ENCODE results near the gene HNRNPC.
"Not testable (repeated sequence)": the region's sequence is repeated elsewhere in the genome, so short reads cannot be mapped to it uniquely, and the experiment has no call there.

HNRNPC gene

DNA sequence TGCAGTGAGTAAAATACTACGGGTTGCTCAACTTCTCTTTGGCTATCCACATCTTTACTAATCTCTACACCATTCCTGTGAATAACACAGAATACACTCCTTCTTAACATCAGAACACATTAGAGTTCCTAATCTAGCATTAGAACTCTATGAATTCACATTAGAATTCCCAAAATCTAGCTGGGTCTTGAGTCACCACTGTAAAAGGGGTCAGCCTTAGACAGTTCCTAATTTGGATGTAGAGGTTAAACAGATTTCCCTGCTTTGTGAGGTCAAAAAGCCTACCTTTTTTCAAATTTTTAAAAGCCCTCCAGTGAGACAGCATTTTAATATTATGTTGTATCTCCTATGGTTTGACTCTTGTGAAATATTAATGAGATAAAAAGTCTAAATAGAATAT lies 7.4 kb downstream of the HNRNPC start:
- no peak for TF ChIP-seq CTCF (IDR thresholded peaks at IDR 0.05; ENCODE audit: low read depth, low read length, missing control alignments)
- DNase-seq (ENCODE audit: low read depth): no peak
- no peak overlapping the region for H3K4me3 ChIP-seq (ENCODE audit: low read depth, low read length)
- in situ Hi-C loops (cut with HindIII; ENCODE audit: low sequenced_read_pairs): no loop called here

DNA sequence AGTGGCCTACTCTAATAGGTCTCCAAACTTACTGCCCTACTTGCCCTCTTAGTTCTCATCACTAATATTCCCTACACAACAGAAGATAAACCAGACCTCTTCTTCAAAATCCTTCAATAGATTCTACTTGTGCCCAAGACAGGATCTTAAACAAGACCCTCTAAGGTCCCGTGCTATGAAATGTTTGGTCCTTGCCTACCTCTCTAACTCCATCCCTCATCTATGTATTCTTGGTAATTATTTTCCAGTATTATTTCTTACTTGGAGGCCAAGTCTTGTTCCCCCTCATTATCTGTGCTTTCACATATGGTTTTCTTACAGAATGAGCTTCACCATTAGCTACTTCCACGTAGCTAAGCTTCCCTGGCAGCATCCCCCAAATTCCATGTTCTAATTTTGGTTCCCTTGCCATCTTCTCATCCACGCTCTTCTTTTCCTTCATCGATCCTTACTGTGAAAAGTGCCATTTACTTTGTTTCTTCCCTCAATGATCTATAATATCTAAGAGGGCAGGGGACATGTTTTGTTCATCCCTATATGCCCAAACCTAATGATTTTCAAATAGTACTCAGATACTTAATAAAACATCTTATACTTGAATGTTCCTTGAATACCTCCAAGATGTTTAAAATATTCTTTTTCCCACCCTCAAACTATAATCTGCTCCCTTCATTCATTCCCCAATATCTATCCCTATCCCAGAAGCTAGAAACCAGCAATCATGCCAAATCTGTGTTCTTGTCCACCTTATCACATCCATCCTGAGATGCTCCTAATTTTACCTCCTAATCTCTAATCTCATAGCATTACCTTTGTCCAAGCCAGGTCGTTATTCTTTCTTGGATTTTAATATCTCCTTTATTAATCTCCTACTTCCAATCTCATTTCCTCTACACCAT lies 10.1 kb downstream of the HNRNPC start:
- no peak for TF ChIP-seq CTCF (IDR thresholded peaks at IDR 0.05; ENCODE audit: low read depth, low read length, missing control alignments)
- in situ Hi-C loops (cut with HindIII; ENCODE audit: low sequenced_read_pairs): no loop called here
- DNase-seq (ENCODE audit: low read depth): no peak
- no peak overlapping the region for H3K4me3 ChIP-seq (ENCODE audit: low read depth, low read length)

DNA sequence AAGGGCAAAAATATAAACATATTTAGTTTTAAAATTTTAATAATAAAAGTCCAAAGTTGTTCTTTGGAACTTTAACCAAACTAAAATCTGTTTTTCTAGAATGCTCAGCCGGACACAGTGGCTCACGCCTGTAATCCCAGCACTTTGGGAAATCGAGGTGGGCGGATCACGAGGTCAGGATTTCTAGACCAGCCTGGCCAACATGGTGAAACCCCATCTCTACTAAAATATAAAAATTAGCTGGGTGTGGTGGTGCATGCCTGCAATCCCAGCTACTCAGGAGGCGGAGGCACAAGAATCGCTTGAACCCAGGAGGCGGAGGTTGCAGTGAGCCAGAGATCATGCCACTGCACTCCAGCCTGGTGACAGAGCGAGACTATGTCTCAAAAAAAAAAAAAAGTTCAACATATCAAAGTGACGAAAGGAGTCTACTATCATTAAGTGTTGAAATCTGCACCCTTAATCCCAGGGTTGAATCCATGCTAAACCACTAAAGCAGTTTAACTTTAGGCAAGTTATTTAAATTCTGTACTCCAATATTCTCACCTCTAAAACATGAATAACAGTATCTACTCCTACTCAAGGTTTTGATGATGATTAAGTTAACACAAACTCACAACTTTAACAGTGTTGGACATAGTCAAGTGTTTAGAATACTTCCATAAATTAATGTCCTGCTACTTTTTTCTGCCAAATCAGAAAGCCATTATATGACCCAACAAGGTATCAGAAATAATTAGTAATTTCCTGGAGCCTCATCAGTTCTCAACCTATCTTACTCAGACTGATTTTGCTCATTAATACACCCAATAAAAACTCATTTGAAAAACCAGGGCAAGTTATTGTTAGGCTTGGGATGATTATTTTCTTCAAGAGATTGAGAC lies 11.0 kb downstream of the HNRNPC start:
- DNase-seq (ENCODE audit: low read depth): no peak
- TF ChIP-seq CTCF (IDR thresholded peaks at IDR 0.05; ENCODE audit: low read depth, low read length, missing control alignments): no peak
- in situ Hi-C loops (cut with HindIII; ENCODE audit: low sequenced_read_pairs): no loop called here
- no peak overlapping the region for H3K4me3 ChIP-seq (ENCODE audit: low read depth, low read length)

DNA sequence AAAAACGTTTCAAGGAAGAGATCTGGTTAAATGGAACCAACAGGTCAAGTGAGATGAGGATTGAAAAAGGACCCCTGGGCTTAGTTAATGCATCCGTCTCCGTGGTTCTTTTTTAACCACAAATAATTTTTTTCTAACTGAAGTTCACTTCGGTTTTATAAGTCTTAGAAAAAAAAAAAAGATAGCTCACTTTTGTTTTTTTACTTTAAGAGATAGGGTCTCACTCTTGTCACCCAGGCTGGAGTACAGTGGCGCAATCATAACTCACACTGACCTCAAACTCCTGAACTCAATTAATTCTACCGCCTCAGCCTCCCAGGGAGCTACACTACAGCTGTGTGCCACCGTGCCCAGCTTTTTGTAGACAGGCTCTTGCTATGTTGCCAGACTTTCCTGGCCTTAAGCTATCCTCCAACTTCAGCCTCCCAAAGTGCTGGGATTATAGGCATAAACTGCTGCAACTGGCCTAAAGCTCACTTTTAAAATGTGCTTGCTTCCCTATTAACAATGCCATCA lies 11.8 kb downstream of the HNRNPC start:
- in situ Hi-C loops (cut with HindIII; ENCODE audit: low sequenced_read_pairs): no loop called here
- no peak for DNase-seq (ENCODE audit: low read depth)
- TF ChIP-seq CTCF (IDR thresholded peaks at IDR 0.05; ENCODE audit: low read depth, low read length, missing control alignments): no peak
- no peak overlapping the region for H3K4me3 ChIP-seq (ENCODE audit: low read depth, low read length)

DNA sequence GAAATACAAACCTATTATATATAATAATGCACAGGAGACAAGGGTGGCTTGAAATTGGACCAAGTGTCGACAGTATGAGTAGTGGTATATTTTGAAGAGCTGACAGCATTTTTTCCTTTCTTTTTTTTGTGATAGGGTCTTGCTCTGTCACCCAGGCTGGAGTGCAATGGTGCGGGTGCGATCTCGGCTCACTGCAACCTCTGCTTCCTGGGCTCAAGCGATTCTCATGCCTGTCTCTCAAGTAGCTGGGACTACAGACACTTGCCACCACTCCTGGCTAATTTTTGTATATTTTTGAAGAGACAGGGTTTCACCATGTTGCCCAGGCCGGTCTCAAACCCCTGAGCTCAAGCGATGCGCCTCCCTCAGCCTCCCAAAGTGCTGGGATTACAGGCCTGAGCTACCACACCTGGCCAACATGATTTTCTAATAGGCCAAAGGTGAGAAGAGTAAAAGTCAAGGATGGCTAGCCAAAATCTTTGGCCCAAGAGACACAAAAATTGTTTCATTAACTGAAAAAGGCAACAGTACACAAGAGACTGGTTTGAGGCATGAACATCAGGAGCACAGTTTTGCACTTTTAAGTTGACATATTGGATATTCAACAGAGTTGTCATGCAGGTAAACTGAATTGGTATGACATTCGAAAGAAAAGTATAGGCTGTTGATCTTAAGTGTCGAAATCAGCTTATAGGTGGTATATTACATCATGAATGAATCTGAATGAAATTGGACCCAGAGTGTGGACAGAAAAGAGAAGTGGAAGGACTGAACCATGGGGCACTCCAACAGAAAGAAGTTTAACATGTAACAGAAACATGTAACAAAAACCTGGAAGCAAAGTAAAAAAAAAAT lies 12.5 kb downstream of the HNRNPC start:
- no peak overlapping the region for H3K4me3 ChIP-seq (ENCODE audit: low read depth, low read length)
- TF ChIP-seq CTCF (IDR thresholded peaks at IDR 0.05; ENCODE audit: low read depth, low read length, missing control alignments): no peak
- in situ Hi-C loops (cut with HindIII; ENCODE audit: low sequenced_read_pairs): no loop called here
- no peak for DNase-seq (ENCODE audit: low read depth)

DNA sequence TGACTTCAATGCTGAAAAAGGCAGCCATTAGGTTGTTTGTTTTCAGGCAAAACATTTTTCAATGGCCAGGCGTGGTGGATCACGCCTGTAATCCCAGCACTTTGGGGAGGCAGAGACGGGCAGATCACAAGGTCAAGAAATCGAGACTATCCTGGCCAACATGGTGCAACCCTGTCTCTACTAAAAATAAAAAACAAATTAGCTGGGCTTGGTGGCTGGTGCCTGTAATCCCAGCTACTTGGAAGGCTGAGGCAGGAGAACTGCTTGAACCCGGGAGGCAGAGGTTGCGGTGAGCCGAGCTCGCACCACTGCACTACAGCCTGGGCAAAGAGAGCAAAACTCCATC lies 13.2 kb downstream of the HNRNPC start:
- DNase-seq (ENCODE audit: low read depth); H3K4me3 ChIP-seq (ENCODE audit: low read depth, low read length); in situ Hi-C loops (cut with HindIII; ENCODE audit: low sequenced_read_pairs): not testable (repeated sequence)

All from astrocyte of the cerebellum (primary cell).